HCT116 (cell line): Measurements from ENCODE around the gene NUAK2. TPM values are rescaled to one million over a fixed set of nuclear protein-coding genes. Genes with fewer than 3 reads are reported as not detected.

ENCODE experiments used
- ATAC-seq: fragments of 200-7000 bp; cut with Tn5 transposase; 2 replicates; pipeline ENCODE4 v1.9.1; 2020; ENCODE audit warnings: mild to moderate bottlenecking, moderate library complexity
- BruUV-seq: library from RNA; stranded (reverse); fragments of 400-500 nt; replicated peaks from 2 replicates; lab custom pipeline; 2021; lab: Mats Ljungman, UMichigan
- CTCF ChIA-PET: fragments of 300-600 bp; sonication (Branson Sonifier 250); formaldehyde crosslinking; loops from one replicate; lab custom pipeline; 2021; ENCODE audit warnings: antibody characterized with exemption; lab: Charles Lee
- POLR2A ChIA-PET: fragments of 300-600, 350-600 bp; sonication (Branson Sonifier 250); formaldehyde crosslinking; loops from one replicate; lab custom pipeline; 2021; ENCODE audit warnings: antibody characterized with exemption; lab: Charles Lee
- RAD21 ChIA-PET, 2 experiments: fragments of 300-600 bp; sonication (Branson Sonifier 250); formaldehyde crosslinking; loops; one replicate each; lab custom pipeline; 2023; ENCODE audit warnings: low total read pairs in 2 of 2; ENCODE audit not compliant: uncharacterized antibody in 2 of 2, unreplicated experiment in 2 of 2, low non-redundant PET in 1 of 2; lab: Charles Lee
- DNase-seq: peaks from one replicate; pipeline ENCODE4 v3.0.0-alpha.2; 2010; ENCODE audit warnings: low read depth, low spot score
- H2AFZ ChIP-seq: fragments of 200-600 bp; shearing (Covaris generic), sonication (generic); 2 replicates; pipeline ENCODE4 v1.6.1; 2017; ENCODE audit warnings: low read depth, mixed run types, mixed read lengths, antibody characterized with exemption, low read length; ENCODE audit not compliant: poor library complexity, severe bottlenecking
- H3K27ac ChIP-seq: 2 replicates; pipeline ENCODE4 v1.5.1; 2012; ENCODE audit warnings: low read depth, low read length
- H3K27me3 ChIP-seq: fragments of 200-600 bp; sonication (generic); 2 replicates; pipeline ENCODE4 v1.6.1; 2016; ENCODE audit warnings: mixed run types, low read length, mixed read lengths; ENCODE audit not compliant: insufficient read depth
- H3K36me3 ChIP-seq, 2 experiments: fragments of 200-500 bp in 1 of 2; fragments of 200-600 bp in 1 of 2; sonication (Bioruptor generic) in 1 of 2; sonication (generic) in 1 of 2; 2 replicates each; pipeline versions ENCODE4 v1.5.1 to v1.6.1; 2014 to 2016; ENCODE audit warnings: low read length in 2 of 2, inconsistent platforms in 1 of 2, mixed read lengths in 1 of 2, mixed run types in 1 of 2; ENCODE audit not compliant: insufficient read depth in 2 of 2, control insufficient read depth in 1 of 2
- H3K4me1 ChIP-seq, 2 experiments: fragments of 200-600 bp in 1 of 2; sonication (generic) in 1 of 2; 2 replicates each; pipeline versions ENCODE4 v1.5.1 to v1.6.1; 2012 to 2017; ENCODE audit warnings: low read length in 2 of 2, inconsistent platforms in 1 of 2, mild to moderate bottlenecking in 1 of 2, mixed read lengths in 1 of 2, mixed run types in 1 of 2, moderate library complexity in 1 of 2; ENCODE audit not compliant: insufficient read depth in 2 of 2, control insufficient read depth in 1 of 2
- H3K4me2 ChIP-seq: fragments of 200-600 bp; sonication (generic); 2 replicates; pipeline ENCODE4 v1.6.1; 2017; ENCODE audit warnings: mixed run types, low read length, mixed read lengths
- H3K4me3 ChIP-seq, 2 experiments: fragments of 200-600 bp in 1 of 2; sonication (generic) in 1 of 2; replicated peaks in 1 of 2; 2 replicates each; pipeline ENCODE4 v1.5.1; 2011 to 2016; ENCODE audit warnings: low read length in 2 of 2, control low read depth in 1 of 2, low read depth in 1 of 2, mild to moderate bottlenecking in 1 of 2, mixed read lengths in 1 of 2, mixed run types in 1 of 2
- H3K79me2 ChIP-seq: fragments of 200-600 bp; sonication (generic); 2 replicates; pipeline ENCODE4 v1.6.1; 2017; ENCODE audit warnings: mild to moderate bottlenecking, mixed run types, low read length, moderate library complexity, mixed read lengths; ENCODE audit not compliant: insufficient read depth
- H3K9ac ChIP-seq: fragments of 200-600 bp; sonication (generic); 2 replicates; pipeline ENCODE4 v1.6.1; 2016; ENCODE audit warnings: low read length, mixed read lengths
- H3K9me2 ChIP-seq: fragments of 200-600 bp; sonication (generic), shearing (Covaris generic); 2 replicates; pipeline ENCODE4 v1.6.1; 2017; ENCODE audit warnings: mixed run types, mild to moderate bottlenecking, moderate library complexity; ENCODE audit not compliant: insufficient read depth
- H3K9me3 ChIP-seq, 2 experiments: fragments of 200-500 bp in 1 of 2; fragments of 200-600 bp in 1 of 2; sonication (Bioruptor generic) in 1 of 2; sonication (generic) in 1 of 2; 2 replicates each; pipeline ENCODE4 v1.6.1; 2014 to 2017; ENCODE audit warnings: low read length in 2 of 2, mixed read lengths in 2 of 2, inconsistent platforms in 1 of 2, low read depth in 1 of 2, mild to moderate bottlenecking in 1 of 2, mixed run types in 1 of 2, moderate library complexity in 1 of 2; ENCODE audit not compliant: control insufficient read depth in 1 of 2, insufficient read depth in 1 of 2
- H4K20me1 ChIP-seq: fragments of 200-600 bp; sonication (generic), shearing (Covaris generic); 2 replicates; pipeline ENCODE4 v1.6.1; 2017; ENCODE audit warnings: mixed run types, mild to moderate bottlenecking, moderate library complexity; ENCODE audit not compliant: insufficient read depth
- ATF3 ChIP-seq: IDR thresholded peaks from 2 replicates; pipeline ENCODE4 v1.6.1; 2012
- CBX3 ChIP-seq: IDR thresholded peaks from 2 replicates; pipeline ENCODE4 v1.6.1; 2012; ENCODE audit warnings: low read depth
- CEBPB ChIP-seq: IDR thresholded peaks from 2 replicates; pipeline ENCODE4 v1.6.1; 2012; ENCODE audit warnings: low read depth
- CTCF ChIP-seq, 3 experiments: fragments of 200-600 bp in 1 of 3; sonication (generic) in 1 of 3; IDR thresholded peaks in 2 of 3; conservative IDR thresholded peaks in 1 of 3; 2 replicates each; pipeline ENCODE4 v1.5.1; 2012 to 2017; ENCODE audit warnings: low read depth in 2 of 3, low read length in 2 of 3, antibody characterized with exemption in 1 of 3, borderline replicate concordance in 1 of 3, control low read depth in 1 of 3, mild to moderate bottlenecking in 1 of 3, mixed read lengths in 1 of 3, mixed run types in 1 of 3, moderate library complexity in 1 of 3; ENCODE audit not compliant: insufficient read depth in 1 of 3
- EGR1 ChIP-seq: IDR thresholded peaks from 2 replicates; pipeline ENCODE4 v1.6.1; 2012; ENCODE audit warnings: low read depth
- ELF1 ChIP-seq: IDR thresholded peaks from 2 replicates; pipeline ENCODE4 v1.6.1; 2012; ENCODE audit warnings: low read depth, borderline replicate concordance
- EZH2phosphoT487 ChIP-seq: fragments of 200-600 bp; IDR thresholded peaks from 2 replicates; pipeline ENCODE4 v1.6.1; 2018; ENCODE audit warnings: antibody characterized with exemption, borderline replicate concordance
- FOSL1 ChIP-seq: IDR thresholded peaks from 2 replicates; pipeline ENCODE4 v1.6.1; 2012; ENCODE audit warnings: low read depth
- JUND ChIP-seq: IDR thresholded peaks from 2 replicates; pipeline ENCODE4 v1.6.1; 2012
- MAX ChIP-seq: IDR thresholded peaks from 2 replicates; pipeline ENCODE4 v1.6.1; 2012
- POLR2A ChIP-seq: IDR thresholded peaks from 2 replicates; pipeline ENCODE4 v1.7.0; 2011; ENCODE audit warnings: borderline replicate concordance; ENCODE audit not compliant: insufficient read depth, insufficient read length; ENCODE audit errors: extremely low read depth
- RAD21 ChIP-seq: IDR thresholded peaks from 2 replicates; pipeline ENCODE4 v1.6.1; 2012; ENCODE audit warnings: low read depth, mild to moderate bottlenecking
- REST ChIP-seq: IDR thresholded peaks from 2 replicates; pipeline ENCODE4 v1.6.1; 2012; ENCODE audit warnings: low read depth
- SIN3A ChIP-seq: IDR thresholded peaks from 2 replicates; pipeline ENCODE4 v1.6.1; 2012; ENCODE audit warnings: low read depth
- SP1 ChIP-seq: IDR thresholded peaks from 2 replicates; pipeline ENCODE4 v1.6.1; 2012; ENCODE audit warnings: low read depth
- SRF ChIP-seq: IDR thresholded peaks from 2 replicates; pipeline ENCODE4 v1.6.1; 2012; ENCODE audit warnings: low read depth
- TCF7L2 ChIP-seq: IDR thresholded peaks from 2 replicates; pipeline ENCODE4 v1.7.0; 2011; ENCODE audit warnings: borderline replicate concordance, inconsistent platforms; ENCODE audit not compliant: insufficient read depth, insufficient read length; ENCODE audit errors: extremely low read depth
- YY1 ChIP-seq: IDR thresholded peaks from 2 replicates; pipeline ENCODE4 v1.6.1; 2011; ENCODE audit warnings: low read length, low read depth, moderate library complexity, mild to moderate bottlenecking; ENCODE audit not compliant: insufficient replicate concordance; ENCODE audit errors: extremely low read depth
- ZBTB33 ChIP-seq: IDR thresholded peaks from 2 replicates; pipeline ENCODE4 v1.6.1; 2011; ENCODE audit warnings: mild to moderate bottlenecking, low read length, moderate library complexity; ENCODE audit not compliant: insufficient replicate concordance; ENCODE audit errors: extremely low read depth
- ZNF274 ChIP-seq: fragments of 200-500 bp; sonication (Bioruptor generic); IDR thresholded peaks from 2 replicates; pipeline ENCODE4 v1.6.1; 2014; ENCODE audit warnings: mild to moderate bottlenecking, low read depth, low read length, inconsistent platforms
- intact Hi-C: fragments of 100-400 bp; cut with micrococcal nuclease; formaldehyde crosslinking; loops from 2 replicates; pipeline ENCODE4 v1.10.0; 2022
- total RNA-seq: library from RNA; stranded (reverse); gene quantifications from one replicate; pipeline ENCODE4 v1.2.1, GENCODE V29; 2021; ENCODE audit not compliant: unreplicated experiment

The NUAK2 gene
- total RNA-seq, 1 experiment from 2014 or later: 3.0 TPM

- Histone ChIP-seq H3K9me3 (no peaks in the 10 kb centered on the region), H3K36me3 (no peaks in the 10 kb centered on the region), H2AFZ (no peak overlapping the region), H3K9ac (peak overlapping the region; percentile 51), H3K9me2 (no peaks in the 10 kb centered on the region), H4K20me1 (no peaks in the 10 kb centered on the region), H3K4me2 (peak overlapping the region; percentile 74), H3K27ac (peak overlapping the region; percentile 41), H3K79me2 (no peaks in the 10 kb centered on the region), H3K27me3 (no peaks in the 10 kb centered on the region), H3K4me3 (peak overlapping the region in 1 of 2 experiments; percentile 38; a peak in 1 of 4 replicates), H3K4me1 (peaks cover 35 to 67% of the 10 kb centered on the region in 2 experiments)
- ChIA-PET RAD21 (no interaction called here), CTCF (interaction anchor here (1.5 to 1.9 kb wide), 2 partner anchors 23 to 32 kb away, joined by 4 read pairs; no protein-coding TSS in a partner anchor), POLR2A (no interaction called here)
- TF ChIP-seq POLR2A (no peak), ELF1 (no peak), FOSL1 (no peak), ZNF274 (no peak), JUND (no peak), CBX3 (no peak), RAD21 (no peak), TCF7L2 (no peak), REST (no peak), EGR1 (no peak), ATF3 (no peak), EZH2phosphoT487 (no peak), SIN3A (no peak), SRF (no peak), CEBPB (no peak), SP1 (no peak), YY1 (no peak), ZBTB33 (no peak), CTCF (IDR thresholded peaks at IDR 0.05 in 2 of 3, conservative IDR thresholded peaks at IDR 0.05 in 1 of 3; ENCODE audit: borderline replicate concordance in 1 of 3, insufficient read depth in 1 of 3, low read depth in 2 of 3, low read length in 2 of 3) (no peak), MAX (no peak)
- BruUV-seq: no TSS peak
- DNase-seq (no peak), ATAC-seq (no peak)
- intact Hi-C loops: no loop called here
Measured at GRCh38 chr1:205293350-205294074, 28.0 kb downstream of the NUAK2 start.
